K562 (cell line): Measurements from ENCODE around the gene FXR1. TPM values are rescaled to one million over a fixed set of nuclear protein-coding genes. Genes with fewer than 3 reads are reported as not detected.
A peak's percentile ranks its signal among the peaks of the same experiment; 100 is the strongest.

ENCODE experiments used
- EP400 ChIP-seq: fragments of 450-650 bp; IDR thresholded peaks from 2 replicates; pipeline ENCODE4 v1.6.1; 2017; ENCODE audit warnings: antibody characterized with exemption, mild to moderate bottlenecking, moderate library complexity
- HEY1 ChIP-seq: fragments of 250-450 bp; sonication (Bioruptor Pico); IDR thresholded peaks from 2 replicates; pipeline ENCODE4 v1.5.0; 2020; ENCODE audit warnings: mild to moderate bottlenecking, moderate library complexity, borderline replicate concordance
- KLF16 ChIP-seq: IDR thresholded peaks from 2 replicates; pipeline ENCODE4 v1.6.1; 2016; ENCODE audit warnings: antibody characterized with exemption
- LCOR ChIP-seq: sonication (generic); formaldehyde crosslinking; IDR thresholded peaks from 2 replicates; pipeline ENCODE4 v1.8.0; 2022; ENCODE audit warnings: mild to moderate bottlenecking, missing genetic modification reagents
- NCOA4 ChIP-seq: fragments of 450-650 bp; IDR thresholded peaks from 2 replicates; pipeline ENCODE4 v1.6.1; 2018; ENCODE audit warnings: mild to moderate bottlenecking; ENCODE audit not compliant: partially characterized antibody
- NR4A1 ChIP-seq, 2 experiments: fragments of 250-450 bp in 1 of 2; fragments of 450-650 bp in 1 of 2; sonication (Bioruptor Pico) in 1 of 2; IDR thresholded peaks; 2 replicates each; pipeline versions ENCODE4 v1.4.0 to v1.6.1; 2016 to 2020; ENCODE audit warnings: mild to moderate bottlenecking in 2 of 2, missing compliant biosample characterization in 1 of 2, missing genetic modification characterization in 1 of 2, moderate library complexity in 1 of 2
- RBFOX2 ChIP-seq: fragments of 200-400 bp; formaldehyde crosslinking; IDR thresholded peaks from 2 replicates; pipeline ENCODE4 v1.6.1; 2017; ENCODE audit warnings: low read depth, mild to moderate bottlenecking, low read length, moderate library complexity
- RFX1 ChIP-seq: fragments of 450-650 bp; IDR thresholded peaks from 2 replicates; pipeline ENCODE4 v1.6.1; 2016; ENCODE audit warnings: mild to moderate bottlenecking, moderate library complexity
- TAF7 ChIP-seq: fragments of 450-650 bp; IDR thresholded peaks from 2 replicates; pipeline ENCODE4 v1.6.1; 2016; ENCODE audit warnings: missing genetic modification characterization, missing compliant biosample characterization
- TAF9B ChIP-seq: fragments of 450-650 bp; IDR thresholded peaks from 2 replicates; pipeline ENCODE4 v1.6.1; 2018; ENCODE audit warnings: mild to moderate bottlenecking; ENCODE audit not compliant: partially characterized antibody
- U2AF2 ChIP-seq: fragments of 200-400 bp; formaldehyde crosslinking; optimal IDR thresholded peaks from 2 replicates; pipeline ENCODE3; 2017; ENCODE audit warnings: low read depth, mild to moderate bottlenecking, low read length
- ZNF184 ChIP-seq: sonication (generic); formaldehyde crosslinking; IDR thresholded peaks from 2 replicates; pipeline ENCODE4 v1.5.0; 2020; ENCODE audit warnings: missing genetic modification reagents
- ZNF384 ChIP-seq: IDR thresholded peaks from 2 replicates; pipeline ENCODE4 v1.6.1; 2012; ENCODE audit warnings: low read depth, low read length, improper control_type of control experiment
- ZNF57 ChIP-seq: fragments of 450-650 bp; formaldehyde crosslinking; IDR thresholded peaks from 2 replicates; pipeline ENCODE4 v1.4.0; 2020; ENCODE audit warnings: mild to moderate bottlenecking, moderate library complexity
- polyA plus RNA-seq, 8 experiments: library from polyadenylated mRNA; depleted of rRNA in 4 of 8; stranded (reverse) in 5 of 8; unstranded in 3 of 8; fragments of >200 nt; fragmentation: Nextera tagmentation in 2 of 8; fragmentation: Illumina TruSeq in 1 of 8; extraction: Ambion mirVana in 2 of 8; extraction: Trizol in 1 of 8; gene quantifications; 2 replicates each; pipeline versions ENCODE4 v1.2.1 to v1.2.3, GENCODE V29; 2011 to 2014; ENCODE audit warnings: inconsistent platforms in 1 of 8, missing spikeins in 1 of 8
- total RNA-seq, 7 experiments: library from RNA; depleted of rRNA in 6 of 7; stranded (reverse); fragments of >200 nt in 6 of 7; fragmentation: Illumina TruSeq in 2 of 7; extraction: Trizol in 2 of 7; gene quantifications; 2 replicates each; pipeline versions ENCODE4 v1.2.1 to v1.2.3, GENCODE V29; 2011 to 2021; ENCODE audit warnings: low replicate concordance in 1 of 7
- TF ChIP-seq, protein P1 (sequence below), 3 experiments: IDR thresholded peaks in 2 of 3; conservative IDR thresholded peaks in 1 of 3; 2 replicates each; pipeline ENCODE4 v1.5.1; 2011 to 2012; ENCODE audit warnings: low read length in 3 of 3, mild to moderate bottlenecking in 3 of 3, control low read depth in 2 of 3, improper control_type of control experiment in 1 of 3, inconsistent platforms in 1 of 3, low read depth in 1 of 3, mixed read lengths in 1 of 3, moderate library complexity in 1 of 3; ENCODE audit not compliant: insufficient read depth in 2 of 3
- TF ChIP-seq, protein P2 (sequence below): fragments of 250-450 bp; sonication (Bioruptor Pico); IDR thresholded peaks from 2 replicates; pipeline ENCODE4 v1.5.0; 2021; ENCODE audit warnings: mild to moderate bottlenecking, moderate library complexity
- TF ChIP-seq, protein P3 (sequence below): fragments of 250-450 bp; sonication (Bioruptor Pico); IDR thresholded peaks from 2 replicates; pipeline ENCODE4 v1.8.0; 2022; ENCODE audit warnings: inconsistent platforms, mild to moderate bottlenecking, moderate library complexity, borderline replicate concordance
- TF ChIP-seq, protein P4 (sequence below): fragments of 250-450 bp; sonication (Bioruptor Pico); IDR thresholded peaks from 2 replicates; pipeline ENCODE4 v1.4.0; 2020; ENCODE audit warnings: mild to moderate bottlenecking, moderate library complexity

The FXR1 gene
- total and polyA plus RNA-seq, 9 of the 15 experiments (the other 6 are each of a cell fraction or from before 2014, with no cell fraction given), result 59.4 to 177 (median 136) TPM

DNA sequence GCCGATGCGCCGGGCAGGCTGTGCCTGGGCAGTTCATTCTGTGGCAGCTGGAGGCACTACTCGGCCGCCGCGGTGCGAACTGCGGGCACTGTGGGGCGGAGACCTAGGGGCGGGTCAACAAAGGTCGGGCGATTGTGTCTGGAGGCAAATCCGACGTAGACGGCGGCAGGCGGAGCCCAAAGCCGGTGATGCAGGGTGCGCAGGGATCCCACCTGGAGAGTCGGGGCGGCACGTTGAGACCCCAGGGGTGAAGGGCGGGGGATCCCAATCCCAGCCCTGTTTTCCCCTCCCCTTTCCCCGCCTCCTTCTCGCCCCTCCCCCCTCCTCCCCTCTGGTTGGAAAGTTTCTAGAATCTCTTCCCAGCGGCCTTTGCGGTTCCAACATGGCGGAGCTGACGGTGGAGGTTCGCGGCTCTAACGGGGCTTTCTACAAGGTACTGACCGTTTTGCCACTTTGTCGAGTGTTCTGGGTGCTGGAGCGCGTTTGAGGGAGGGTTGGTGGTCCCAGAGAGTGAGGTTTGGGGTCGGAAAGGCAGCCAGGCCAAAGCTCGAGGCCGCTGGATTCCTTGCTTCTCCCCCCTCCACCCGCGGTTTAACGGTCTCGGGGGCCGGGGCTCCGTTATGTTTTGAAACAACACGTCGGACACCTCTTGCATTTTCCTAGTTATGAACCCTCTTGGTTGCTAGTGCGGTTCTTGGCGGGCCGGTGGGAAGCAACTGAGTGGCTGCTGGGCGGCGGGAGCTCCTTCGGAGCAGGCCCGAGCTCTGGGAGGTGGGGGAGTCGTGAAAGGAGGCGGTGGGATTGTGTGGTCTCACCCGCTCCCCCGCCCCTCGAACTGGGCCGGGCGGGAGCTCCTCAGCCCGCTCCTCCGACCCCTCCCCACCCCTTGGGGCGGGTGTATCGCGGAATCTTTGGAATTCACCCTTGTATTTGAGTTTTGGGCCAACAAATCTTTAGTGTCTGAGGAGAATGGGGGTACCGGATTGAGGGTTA, at the start of gene FXR1 (continued):
- TF ChIP-seq, protein P1, sequence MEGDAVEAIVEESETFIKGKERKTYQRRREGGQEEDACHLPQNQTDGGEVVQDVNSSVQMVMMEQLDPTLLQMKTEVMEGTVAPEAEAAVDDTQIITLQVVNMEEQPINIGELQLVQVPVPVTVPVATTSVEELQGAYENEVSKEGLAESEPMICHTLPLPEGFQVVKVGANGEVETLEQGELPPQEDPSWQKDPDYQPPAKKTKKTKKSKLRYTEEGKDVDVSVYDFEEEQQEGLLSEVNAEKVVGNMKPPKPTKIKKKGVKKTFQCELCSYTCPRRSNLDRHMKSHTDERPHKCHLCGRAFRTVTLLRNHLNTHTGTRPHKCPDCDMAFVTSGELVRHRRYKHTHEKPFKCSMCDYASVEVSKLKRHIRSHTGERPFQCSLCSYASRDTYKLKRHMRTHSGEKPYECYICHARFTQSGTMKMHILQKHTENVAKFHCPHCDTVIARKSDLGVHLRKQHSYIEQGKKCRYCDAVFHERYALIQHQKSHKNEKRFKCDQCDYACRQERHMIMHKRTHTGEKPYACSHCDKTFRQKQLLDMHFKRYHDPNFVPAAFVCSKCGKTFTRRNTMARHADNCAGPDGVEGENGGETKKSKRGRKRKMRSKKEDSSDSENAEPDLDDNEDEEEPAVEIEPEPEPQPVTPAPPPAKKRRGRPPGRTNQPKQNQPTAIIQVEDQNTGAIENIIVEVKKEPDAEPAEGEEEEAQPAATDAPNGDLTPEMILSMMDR (IDR thresholded peaks at IDR 0.05 in 2 of 3, conservative IDR thresholded peaks at IDR 0.05 in 1 of 3; ENCODE audit: insufficient read depth in 2 of 3, low read depth in 1 of 3, low read length in 3 of 3), result peak; percentile 49 to 70 (median 50); a peak in 5 of 6 replicates
- peak; percentile 97 for TF ChIP-seq TAF7
- no peak for TF ChIP-seq ZNF184 (CRISPR knock-in tag)
- TF ChIP-seq ZNF57 (CRISPR knock-in tag), result no peak
- TF ChIP-seq, protein P2, sequence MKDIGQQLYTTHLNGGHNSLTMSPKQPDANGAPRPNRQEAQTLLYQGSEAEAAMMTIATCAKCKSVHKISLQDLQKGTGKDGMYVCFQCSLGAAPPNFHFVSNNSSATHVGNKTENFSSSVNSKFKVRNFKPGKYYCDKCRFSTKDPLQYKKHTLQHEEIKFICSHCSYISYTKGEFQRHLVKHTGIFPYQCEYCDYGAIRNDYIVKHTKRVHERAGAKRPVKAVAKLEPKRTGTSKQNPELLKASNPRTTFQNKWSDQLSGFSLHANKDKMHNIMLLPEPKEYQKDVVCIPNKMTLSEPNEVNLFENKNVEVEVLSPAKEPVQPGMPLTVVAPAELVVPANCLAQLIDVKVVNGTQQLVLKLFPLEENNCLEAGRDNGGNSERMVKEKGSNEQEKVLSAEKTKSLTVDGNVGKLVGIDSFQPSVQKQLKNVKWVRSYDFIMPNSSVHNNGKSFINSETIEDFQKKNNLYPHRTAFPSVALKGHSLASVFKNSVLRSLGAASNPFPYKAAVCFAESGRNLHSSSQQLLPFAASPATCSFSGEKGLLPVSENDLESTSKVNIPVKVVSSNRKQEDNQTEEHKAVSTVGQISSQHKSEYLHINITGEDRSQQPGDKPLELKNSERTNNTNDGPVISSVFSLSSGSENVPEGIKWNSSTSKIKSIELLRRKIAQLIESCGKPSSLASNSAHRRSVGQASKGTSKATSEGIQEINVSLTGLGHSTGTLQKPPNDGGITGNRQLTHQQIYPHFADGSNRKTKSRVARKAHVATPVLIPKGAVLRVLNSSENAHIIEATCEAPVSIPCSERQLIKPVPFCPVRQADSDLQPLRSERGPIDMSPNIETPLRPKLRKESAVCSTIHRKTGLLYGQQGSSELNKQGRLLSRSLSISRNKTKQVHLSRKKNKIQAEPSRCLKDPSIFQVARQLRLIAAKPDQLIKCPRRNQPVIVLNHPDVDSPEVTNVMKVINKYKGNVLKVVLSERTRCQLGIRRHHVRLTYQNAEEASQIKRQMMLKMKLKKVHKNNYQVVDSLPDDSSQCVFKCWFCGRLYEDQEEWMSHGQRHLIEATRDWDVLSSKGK (CRISPR knock-in tag), result no peak
- peak; percentile 91 for TF ChIP-seq RBFOX2
- peak; percentile 84 for TF ChIP-seq EP400
- TF ChIP-seq HEY1, result no peak
- no peak for TF ChIP-seq U2AF2
- TF ChIP-seq NR4A1 (CRISPR knock-in tag; IDR thresholded peaks at IDR 0.05), result no peak
- no peak for TF ChIP-seq NR4A1 (tag; IDR thresholded peaks at IDR 0.05)
- TF ChIP-seq LCOR (CRISPR knock-in tag), result 0 out of 2 replicates have a peak, but pooled peaks have one; percentile 34
- no peak for TF ChIP-seq NCOA4
- TF ChIP-seq RFX1, result no peak
- TF ChIP-seq, protein P3, sequence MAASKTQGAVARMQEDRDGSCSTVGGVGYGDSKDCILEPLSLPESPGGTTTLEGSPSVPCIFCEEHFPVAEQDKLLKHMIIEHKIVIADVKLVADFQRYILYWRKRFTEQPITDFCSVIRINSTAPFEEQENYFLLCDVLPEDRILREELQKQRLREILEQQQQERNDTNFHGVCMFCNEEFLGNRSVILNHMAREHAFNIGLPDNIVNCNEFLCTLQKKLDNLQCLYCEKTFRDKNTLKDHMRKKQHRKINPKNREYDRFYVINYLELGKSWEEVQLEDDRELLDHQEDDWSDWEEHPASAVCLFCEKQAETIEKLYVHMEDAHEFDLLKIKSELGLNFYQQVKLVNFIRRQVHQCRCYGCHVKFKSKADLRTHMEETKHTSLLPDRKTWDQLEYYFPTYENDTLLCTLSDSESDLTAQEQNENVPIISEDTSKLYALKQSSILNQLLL (CRISPR knock-in tag), result no peak
- no peak for TF ChIP-seq ZNF384
- TF ChIP-seq, protein P4, sequence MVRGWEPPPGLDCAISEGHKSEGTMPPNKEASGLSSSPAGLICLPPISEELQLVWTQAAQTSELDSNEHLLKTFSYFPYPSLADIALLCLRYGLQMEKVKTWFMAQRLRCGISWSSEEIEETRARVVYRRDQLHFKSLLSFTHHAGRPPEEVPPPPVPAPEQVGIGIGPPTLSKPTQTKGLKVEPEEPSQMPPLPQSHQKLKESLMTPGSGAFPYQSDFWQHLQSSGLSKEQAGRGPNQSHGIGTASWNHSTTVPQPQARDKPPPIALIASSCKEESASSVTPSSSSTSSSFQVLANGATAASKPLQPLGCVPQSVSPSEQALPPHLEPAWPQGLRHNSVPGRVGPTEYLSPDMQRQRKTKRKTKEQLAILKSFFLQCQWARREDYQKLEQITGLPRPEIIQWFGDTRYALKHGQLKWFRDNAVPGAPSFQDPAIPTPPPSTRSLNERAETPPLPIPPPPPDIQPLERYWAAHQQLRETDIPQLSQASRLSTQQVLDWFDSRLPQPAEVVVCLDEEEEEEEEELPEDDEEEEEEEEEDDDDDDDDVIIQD, result no peak
- TF ChIP-seq TAF9B, result peak; percentile 96
- no peak for TF ChIP-seq KLF16
